MM.1S (cell line): ENCODE measurements around the gene FAM53A.

Experiments
- DNase-seq: peaks from one replicate; pipeline ENCODE4 v3.0.0-alpha.2; 2015
- H2AFZ ChIP-seq: fragments of 300-600 bp; sonication (generic); 2 replicates; pipeline ENCODE4 v1.6.0; 2016; ENCODE audit warnings: antibody characterized with exemption, low read length
- H3F3A ChIP-seq: fragments of 300-600 bp; sonication (generic); 2 replicates; pipeline ENCODE4 v1.6.1; 2016; ENCODE audit warnings: mild to moderate bottlenecking, antibody characterized with exemption, low read length, moderate library complexity, mixed read lengths; ENCODE audit not compliant: insufficient read depth
- H3K27ac ChIP-seq: fragments of 300-600 bp; sonication (generic); 2 replicates; pipeline ENCODE4 v1.5.1; 2016; ENCODE audit warnings: mild to moderate bottlenecking, low read length
- H3K27me3 ChIP-seq: fragments of 300-600 bp; sonication (generic); replicated peaks from 2 replicates; pipeline ENCODE4 v1.6.0; 2016; ENCODE audit warnings: low read length; ENCODE audit not compliant: insufficient read depth
- H3K36me3 ChIP-seq: fragments of 300-600 bp; sonication (generic); replicated peaks from 2 replicates; pipeline ENCODE4 v1.6.1; 2016; ENCODE audit warnings: mild to moderate bottlenecking, low read length, mixed read lengths; ENCODE audit not compliant: insufficient read depth
- H3K4me1 ChIP-seq: fragments of 300-600 bp; sonication (generic); 2 replicates; pipeline ENCODE4 v1.6.1; 2016; ENCODE audit warnings: low read length, mixed read lengths
- H3K4me2 ChIP-seq: fragments of 300-600 bp; sonication (generic); 2 replicates; pipeline ENCODE4 v1.6.0; 2016; ENCODE audit warnings: low read depth, low read length
- H3K4me3 ChIP-seq: fragments of 300-600 bp; sonication (generic); 2 replicates; pipeline ENCODE4 v1.5.1; 2016; ENCODE audit warnings: low read length, mixed read lengths
- H3K79me2 ChIP-seq: fragments of 300-600 bp; sonication (generic); 2 replicates; pipeline ENCODE4 v1.6.1; 2016; ENCODE audit warnings: mixed run types, low read length, mixed read lengths
- H3K9ac ChIP-seq: fragments of 300-600 bp; sonication (generic); 2 replicates; pipeline ENCODE4 v1.6.1; 2016; ENCODE audit warnings: low read length, mixed read lengths
- H3K9me2 ChIP-seq: fragments of 300-600 bp; sonication (generic); replicated peaks from 2 replicates; pipeline ENCODE4 v1.6.1; 2016; ENCODE audit warnings: mild to moderate bottlenecking, low read length, mixed read lengths; ENCODE audit not compliant: insufficient read depth
- H3K9me3 ChIP-seq: fragments of 300-600 bp; sonication (generic); replicated peaks from 2 replicates; pipeline ENCODE4 v1.6.1; 2016; ENCODE audit warnings: mild to moderate bottlenecking, low read length, mixed read lengths; ENCODE audit not compliant: insufficient read depth
- H4K20me1 ChIP-seq: fragments of 300-600 bp; sonication (generic); 2 replicates; pipeline ENCODE4 v1.6.1; 2016; ENCODE audit warnings: mild to moderate bottlenecking, low read length, moderate library complexity, mixed read lengths; ENCODE audit not compliant: insufficient read depth
- EZH2 ChIP-seq: fragments of 300-600 bp; sonication (generic); optimal IDR thresholded peaks from 2 replicates; pipeline ENCODE3; 2017; ENCODE audit warnings: low read depth, mild to moderate bottlenecking, antibody characterized with exemption, low read length, mixed read lengths
- EZH2phosphoT487 ChIP-seq: fragments of 300-600 bp; sonication (generic); IDR thresholded peaks from 2 replicates; pipeline ENCODE4 v1.6.1; 2018; ENCODE audit warnings: antibody characterized with exemption, low read length
- TF ChIP-seq, protein P1 (sequence below): fragments of 300-600 bp; sonication (generic); IDR thresholded peaks from 2 replicates; pipeline ENCODE4 v1.5.1; 2016; ENCODE audit warnings: antibody characterized with exemption, low read length, mixed read lengths

FAM53A gene

GRCh38 chr4:1639299-1639868 is 44.7 kb downstream of the FAM53A start:
- Histone ChIP-seq H3K36me3 (no peaks in the 10 kb centered on the region), H3K9me3 (no peaks in the 10 kb centered on the region), H3K79me2 (no peaks in the 10 kb centered on the region), H3F3A (no peaks in the 10 kb centered on the region), H2AFZ (no peak overlapping the region), H3K9ac (no peak overlapping the region), H4K20me1 (no peaks in the 10 kb centered on the region), H3K4me1 (no peaks in the 10 kb centered on the region), H3K4me2 (no peak overlapping the region), H3K4me3 (no peak overlapping the region), H3K27ac (no peak overlapping the region), H3K27me3 (peaks cover 25% of the 10 kb centered on the region), H3K9me2 (no peaks in the 10 kb centered on the region)
- no peak for DNase-seq
- no peak for TF ChIP-seq EZH2phosphoT487
- TF ChIP-seq EZH2, result no peak
- TF ChIP-seq, protein P1, sequence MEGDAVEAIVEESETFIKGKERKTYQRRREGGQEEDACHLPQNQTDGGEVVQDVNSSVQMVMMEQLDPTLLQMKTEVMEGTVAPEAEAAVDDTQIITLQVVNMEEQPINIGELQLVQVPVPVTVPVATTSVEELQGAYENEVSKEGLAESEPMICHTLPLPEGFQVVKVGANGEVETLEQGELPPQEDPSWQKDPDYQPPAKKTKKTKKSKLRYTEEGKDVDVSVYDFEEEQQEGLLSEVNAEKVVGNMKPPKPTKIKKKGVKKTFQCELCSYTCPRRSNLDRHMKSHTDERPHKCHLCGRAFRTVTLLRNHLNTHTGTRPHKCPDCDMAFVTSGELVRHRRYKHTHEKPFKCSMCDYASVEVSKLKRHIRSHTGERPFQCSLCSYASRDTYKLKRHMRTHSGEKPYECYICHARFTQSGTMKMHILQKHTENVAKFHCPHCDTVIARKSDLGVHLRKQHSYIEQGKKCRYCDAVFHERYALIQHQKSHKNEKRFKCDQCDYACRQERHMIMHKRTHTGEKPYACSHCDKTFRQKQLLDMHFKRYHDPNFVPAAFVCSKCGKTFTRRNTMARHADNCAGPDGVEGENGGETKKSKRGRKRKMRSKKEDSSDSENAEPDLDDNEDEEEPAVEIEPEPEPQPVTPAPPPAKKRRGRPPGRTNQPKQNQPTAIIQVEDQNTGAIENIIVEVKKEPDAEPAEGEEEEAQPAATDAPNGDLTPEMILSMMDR, result no peak

- Histone ChIP-seq H3K36me3 (no peaks in the 10 kb centered on the region), H3K4me1 (no peaks in the 10 kb centered on the region), H3K79me2 (no peaks in the 10 kb centered on the region), H3K9me3 (no peaks in the 10 kb centered on the region), H3F3A (no peaks in the 10 kb centered on the region), H3K4me2 (no peak overlapping the region), H4K20me1 (no peaks in the 10 kb centered on the region), H2AFZ (no peak overlapping the region), H3K9me2 (no peaks in the 10 kb centered on the region), H3K27me3 (peaks cover 27% of the 10 kb centered on the region), H3K4me3 (no peak overlapping the region), H3K9ac (no peak overlapping the region), H3K27ac (no peak overlapping the region)
- TF ChIP-seq EZH2 (no peak), EZH2phosphoT487 (no peak)
- TF ChIP-seq, protein P1, result no peak
- DNase-seq, result no peak
Observed at GRCh38 chr4:1638873-1639272, 45.2 kb downstream of the FAM53A start.

- Histone ChIP-seq H3K9me3 (no peaks in the 10 kb centered on the region), H3K9ac (no peak overlapping the region), H3K36me3 (no peaks in the 10 kb centered on the region), H3K9me2 (no peaks in the 10 kb centered on the region), H3K79me2 (no peaks in the 10 kb centered on the region), H2AFZ (no peak overlapping the region), H3K27ac (no peak overlapping the region), H3K4me3 (no peak overlapping the region), H4K20me1 (no peaks in the 10 kb centered on the region), H3K4me1 (no peaks in the 10 kb centered on the region), H3F3A (no peaks in the 10 kb centered on the region), H3K27me3 (peaks cover 33% of the 10 kb centered on the region), H3K4me2 (no peak overlapping the region)
- DNase-seq, result no peak
- TF ChIP-seq EZH2, result no peak
- no peak for TF ChIP-seq EZH2phosphoT487
- TF ChIP-seq, protein P1, result no peak
Observed at GRCh38 chr4:1638272-1638598, 45.9 kb downstream of the FAM53A start.
